GM21423 (cell line): ENCODE data around the gene ABHD14A.

ENCODE experiments used
- ATAC-seq: cut with Tn5 transposase; IDR thresholded peaks from one replicate; pipeline ENCODE4 v1.9.1; 2021; ENCODE audit warnings: mild to moderate bottlenecking, moderate library complexity; ENCODE audit not compliant: unreplicated experiment

Gene ABHD14A

GRCh38 chr3:52015438-52016228 lies 40.8 kb downstream of the ABHD14A start:
- ATAC-seq = no peak

- ATAC-seq = no peak
Measured at GRCh38 chr3:52017586-52017985, 42.7 kb downstream of the ABHD14A start.

- no peak for ATAC-seq
Measured at GRCh38 chr3:52018319-52019000, 43.6 kb downstream of the ABHD14A start.

GRCh38 chr3:52019352-52020080 lies 44.7 kb downstream of the ABHD14A start:
- ATAC-seq = no peak

- ATAC-seq = no peak
Measured at GRCh38 chr3:52020796-52021195, 45.9 kb downstream of the ABHD14A start.

GRCh38 chr3:52021489-52022268 lies 46.8 kb downstream of the ABHD14A start:
- no peak for ATAC-seq

- no peak for ATAC-seq
Measured at GRCh38 chr3:52022323-52023100, 47.6 kb downstream of the ABHD14A start.

GRCh38 chr3:52023101-52023770 lies 48.4 kb downstream of the ABHD14A start:
- no peak for ATAC-seq

- ATAC-seq = peak; percentile 58
Measured at GRCh38 chr3:52023860-52024764, 49.2 kb downstream of the ABHD14A start.

GRCh38 chr3:52024765-52025452 lies 50.0 kb downstream of the ABHD14A start:
- no peak for ATAC-seq

- no peak for ATAC-seq
Measured at GRCh38 chr3:52025453-52025852, 50.6 kb downstream of the ABHD14A start.

- no peak for ATAC-seq
Measured at GRCh38 chr3:52026041-52026440, 51.2 kb downstream of the ABHD14A start.

GRCh38 chr3:52028572-52028971 lies 53.7 kb downstream of the ABHD14A start:
- no peak for ATAC-seq

GRCh38 chr3:52029053-52029452 lies 54.2 kb downstream of the ABHD14A start:
- no peak for ATAC-seq

- ATAC-seq = no peak
Measured at GRCh38 chr3:52029535-52029934, 54.7 kb downstream of the ABHD14A start.
